HCT116 (cell line): ENCODE measurements around the gene CD44. TPM values are rescaled to one million over a fixed set of nuclear protein-coding genes. Genes with fewer than 3 reads are reported as not detected.

Source experiments
- ATAC-seq: fragments of 200-7000 bp; cut with Tn5 transposase; 2 replicates; pipeline ENCODE4 v1.9.1; 2020; ENCODE audit warnings: mild to moderate bottlenecking, moderate library complexity
- BruUV-seq: library from RNA; stranded (reverse); fragments of 400-500 nt; replicated peaks from 2 replicates; lab custom pipeline; 2021; lab: Mats Ljungman, UMichigan
- CTCF ChIA-PET: fragments of 300-600 bp; sonication (Branson Sonifier 250); formaldehyde crosslinking; loops from one replicate; lab custom pipeline; 2021; ENCODE audit warnings: antibody characterized with exemption; lab: Charles Lee
- POLR2A ChIA-PET: fragments of 300-600, 350-600 bp; sonication (Branson Sonifier 250); formaldehyde crosslinking; loops from one replicate; lab custom pipeline; 2021; ENCODE audit warnings: antibody characterized with exemption; lab: Charles Lee
- RAD21 ChIA-PET, 2 experiments: fragments of 300-600 bp; sonication (Branson Sonifier 250); formaldehyde crosslinking; loops; one replicate each; lab custom pipeline; 2023; ENCODE audit warnings: low total read pairs in 2 of 2; ENCODE audit not compliant: uncharacterized antibody in 2 of 2, unreplicated experiment in 2 of 2, low non-redundant PET in 1 of 2; lab: Charles Lee
- DNase-seq: peaks from one replicate; pipeline ENCODE4 v3.0.0-alpha.2; 2010; ENCODE audit warnings: low read depth, low spot score
- H2AFZ ChIP-seq: fragments of 200-600 bp; shearing (Covaris generic), sonication (generic); 2 replicates; pipeline ENCODE4 v1.6.1; 2017; ENCODE audit warnings: low read depth, mixed run types, mixed read lengths, antibody characterized with exemption, low read length; ENCODE audit not compliant: poor library complexity, severe bottlenecking
- H3K27ac ChIP-seq: 2 replicates; pipeline ENCODE4 v1.5.1; 2012; ENCODE audit warnings: low read depth, low read length
- H3K27me3 ChIP-seq: fragments of 200-600 bp; sonication (generic); 2 replicates; pipeline ENCODE4 v1.6.1; 2016; ENCODE audit warnings: mixed run types, low read length, mixed read lengths; ENCODE audit not compliant: insufficient read depth
- H3K36me3 ChIP-seq, 2 experiments: fragments of 200-500 bp in 1 of 2; fragments of 200-600 bp in 1 of 2; sonication (Bioruptor generic) in 1 of 2; sonication (generic) in 1 of 2; 2 replicates each; pipeline versions ENCODE4 v1.5.1 to v1.6.1; 2014 to 2016; ENCODE audit warnings: low read length in 2 of 2, inconsistent platforms in 1 of 2, mixed read lengths in 1 of 2, mixed run types in 1 of 2; ENCODE audit not compliant: insufficient read depth in 2 of 2, control insufficient read depth in 1 of 2
- H3K4me1 ChIP-seq, 2 experiments: fragments of 200-600 bp in 1 of 2; sonication (generic) in 1 of 2; 2 replicates each; pipeline versions ENCODE4 v1.5.1 to v1.6.1; 2012 to 2017; ENCODE audit warnings: low read length in 2 of 2, inconsistent platforms in 1 of 2, mild to moderate bottlenecking in 1 of 2, mixed read lengths in 1 of 2, mixed run types in 1 of 2, moderate library complexity in 1 of 2; ENCODE audit not compliant: insufficient read depth in 2 of 2, control insufficient read depth in 1 of 2
- H3K4me2 ChIP-seq: fragments of 200-600 bp; sonication (generic); 2 replicates; pipeline ENCODE4 v1.6.1; 2017; ENCODE audit warnings: mixed run types, low read length, mixed read lengths
- H3K4me3 ChIP-seq, 2 experiments: fragments of 200-600 bp in 1 of 2; sonication (generic) in 1 of 2; replicated peaks in 1 of 2; 2 replicates each; pipeline ENCODE4 v1.5.1; 2011 to 2016; ENCODE audit warnings: low read length in 2 of 2, control low read depth in 1 of 2, low read depth in 1 of 2, mild to moderate bottlenecking in 1 of 2, mixed read lengths in 1 of 2, mixed run types in 1 of 2
- H3K79me2 ChIP-seq: fragments of 200-600 bp; sonication (generic); 2 replicates; pipeline ENCODE4 v1.6.1; 2017; ENCODE audit warnings: mild to moderate bottlenecking, mixed run types, low read length, moderate library complexity, mixed read lengths; ENCODE audit not compliant: insufficient read depth
- H3K9ac ChIP-seq: fragments of 200-600 bp; sonication (generic); 2 replicates; pipeline ENCODE4 v1.6.1; 2016; ENCODE audit warnings: low read length, mixed read lengths
- H3K9me2 ChIP-seq: fragments of 200-600 bp; sonication (generic), shearing (Covaris generic); 2 replicates; pipeline ENCODE4 v1.6.1; 2017; ENCODE audit warnings: mixed run types, mild to moderate bottlenecking, moderate library complexity; ENCODE audit not compliant: insufficient read depth
- H3K9me3 ChIP-seq, 2 experiments: fragments of 200-500 bp in 1 of 2; fragments of 200-600 bp in 1 of 2; sonication (Bioruptor generic) in 1 of 2; sonication (generic) in 1 of 2; 2 replicates each; pipeline ENCODE4 v1.6.1; 2014 to 2017; ENCODE audit warnings: low read length in 2 of 2, mixed read lengths in 2 of 2, inconsistent platforms in 1 of 2, low read depth in 1 of 2, mild to moderate bottlenecking in 1 of 2, mixed run types in 1 of 2, moderate library complexity in 1 of 2; ENCODE audit not compliant: control insufficient read depth in 1 of 2, insufficient read depth in 1 of 2
- H4K20me1 ChIP-seq: fragments of 200-600 bp; sonication (generic), shearing (Covaris generic); 2 replicates; pipeline ENCODE4 v1.6.1; 2017; ENCODE audit warnings: mixed run types, mild to moderate bottlenecking, moderate library complexity; ENCODE audit not compliant: insufficient read depth
- CBX3 ChIP-seq: IDR thresholded peaks from 2 replicates; pipeline ENCODE4 v1.6.1; 2012; ENCODE audit warnings: low read depth
- EGR1 ChIP-seq: IDR thresholded peaks from 2 replicates; pipeline ENCODE4 v1.6.1; 2012; ENCODE audit warnings: low read depth
- ELF1 ChIP-seq: IDR thresholded peaks from 2 replicates; pipeline ENCODE4 v1.6.1; 2012; ENCODE audit warnings: low read depth, borderline replicate concordance
- FOSL1 ChIP-seq: IDR thresholded peaks from 2 replicates; pipeline ENCODE4 v1.6.1; 2012; ENCODE audit warnings: low read depth
- JUND ChIP-seq: IDR thresholded peaks from 2 replicates; pipeline ENCODE4 v1.6.1; 2012
- MAX ChIP-seq: IDR thresholded peaks from 2 replicates; pipeline ENCODE4 v1.6.1; 2012
- ZNF274 ChIP-seq: fragments of 200-500 bp; sonication (Bioruptor generic); IDR thresholded peaks from 2 replicates; pipeline ENCODE4 v1.6.1; 2014; ENCODE audit warnings: mild to moderate bottlenecking, low read depth, low read length, inconsistent platforms
- intact Hi-C: fragments of 100-400 bp; cut with micrococcal nuclease; formaldehyde crosslinking; loops from 2 replicates; pipeline ENCODE4 v1.10.0; 2022
- total RNA-seq: library from RNA; stranded (reverse); gene quantifications from one replicate; pipeline ENCODE4 v1.2.1, GENCODE V29; 2021; ENCODE audit not compliant: unreplicated experiment

Gene CD44
- total RNA-seq, 1 experiment from 2014 or later: 742 TPM

- Histone ChIP-seq H3K4me3 (no peak overlapping the region), H3K27ac (no peak overlapping the region), H3K36me3 (no peaks in the 10 kb centered on the region), H3K79me2 (no peaks in the 10 kb centered on the region), H3K9ac (no peak overlapping the region), H3K4me1 (peaks cover 10 to 18% of the 10 kb centered on the region in 2 experiments; a peak in 3 of 4 replicates), H4K20me1 (no peaks in the 10 kb centered on the region), H3K9me2 (no peaks in the 10 kb centered on the region), H3K4me2 (peak overlapping the region; percentile 19), H2AFZ (peak overlapping the region; percentile 55), H3K9me3 (no peaks in the 10 kb centered on the region), H3K27me3 (no peaks in the 10 kb centered on the region)
- TF ChIP-seq EGR1 (no peak), JUND (peak; percentile 58; the same call in 1 of the 2 replicates), MAX (0 out of 2 replicates have a peak, but pooled peaks have one; percentile 9), FOSL1 (peak; percentile 69)
- BruUV-seq: no TSS peak
- RAD21 ChIA-PET: no interaction called here
- POLR2A ChIA-PET: no interaction called here
- ATAC-seq: peak; percentile 77
- no peak for DNase-seq
- CTCF ChIA-PET: no interaction called here
- intact Hi-C loops: no loop called here
Measured at GRCh38 chr11:35099278-35100012, 39.5 kb upstream of the CD44 start.

GRCh38 chr11:35100013-35100383 lies 39.0 kb upstream of the CD44 start:
- no peak overlapping the region for H3K9ac ChIP-seq
- no peak overlapping the region for H3K4me3 ChIP-seq
- peak overlapping the region; percentile 19; the same call in 1 of the 2 replicates for H3K4me2 ChIP-seq
- H3K79me2 ChIP-seq: no peaks in the 10 kb centered on the region
- CTCF ChIA-PET: no interaction called here
- POLR2A ChIA-PET: no interaction called here
- H3K4me1 ChIP-seq: peaks cover 10 to 18% of the 10 kb centered on the region in 2 experiments; a peak in 3 of 4 replicates
- no peaks in the 10 kb centered on the region for H4K20me1 ChIP-seq
- no peaks in the 10 kb centered on the region for H3K9me3 ChIP-seq
- intact Hi-C loops: no loop called here
- no peaks in the 10 kb centered on the region for H3K36me3 ChIP-seq
- ATAC-seq (no peak), DNase-seq (no peak)
- RAD21 ChIA-PET: no interaction called here
- H3K27me3 ChIP-seq: no peaks in the 10 kb centered on the region
- TF ChIP-seq CBX3: 0 out of 2 replicates have a peak, but pooled peaks have one; percentile 4
- no peak for TF ChIP-seq MAX
- TF ChIP-seq ZNF274: no peak
- no peak for TF ChIP-seq ELF1
- H2AFZ ChIP-seq: peak overlapping the region; percentile 55
- no TSS peak for BruUV-seq
- H3K9me2 ChIP-seq: no peaks in the 10 kb centered on the region
- H3K27ac ChIP-seq: no peak overlapping the region
